Right kidney (tissue), 1 donor: Measurements from ENCODE around the gene RCOR1.
"Not testable (repeated sequence)": the region's sequence is repeated elsewhere in the genome, so short reads cannot be mapped to it uniquely, and the experiment has no call there.

ENCODE experiments used
- DNase-seq: peaks from one replicate; pipeline ENCODE4 v3.0.0-alpha.2; 2016

Gene RCOR1

DNA sequence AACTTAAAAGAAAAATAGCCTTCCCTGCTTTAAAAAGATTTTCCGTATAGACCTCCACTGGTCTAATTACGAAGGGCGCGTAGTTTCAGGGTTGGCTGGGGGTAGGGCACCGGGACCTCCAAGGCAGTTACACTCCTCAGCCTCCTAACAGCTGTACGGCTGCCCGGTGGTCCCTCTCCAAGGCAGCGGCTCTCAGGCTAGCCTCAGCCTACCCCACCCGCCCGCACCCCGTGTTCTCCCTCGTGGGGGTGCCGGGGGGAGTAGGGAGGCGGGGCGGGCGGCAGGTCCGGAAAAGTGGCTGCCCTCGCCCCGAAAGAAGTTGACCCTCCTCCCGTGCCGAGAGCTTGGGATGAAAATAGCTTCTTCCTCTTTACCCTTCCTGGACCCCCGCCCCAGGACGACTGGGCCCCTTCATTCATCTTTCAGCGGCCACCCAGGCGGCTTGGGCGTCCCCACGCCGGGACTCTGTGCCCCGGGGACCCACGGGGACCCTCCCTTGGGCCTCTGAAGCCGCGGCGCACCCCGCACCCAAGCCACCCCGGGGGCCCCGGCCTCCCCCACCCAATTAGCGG lies 991 bp upstream of the RCOR1 start:
- DNase-seq = peak; percentile 77

DNA sequence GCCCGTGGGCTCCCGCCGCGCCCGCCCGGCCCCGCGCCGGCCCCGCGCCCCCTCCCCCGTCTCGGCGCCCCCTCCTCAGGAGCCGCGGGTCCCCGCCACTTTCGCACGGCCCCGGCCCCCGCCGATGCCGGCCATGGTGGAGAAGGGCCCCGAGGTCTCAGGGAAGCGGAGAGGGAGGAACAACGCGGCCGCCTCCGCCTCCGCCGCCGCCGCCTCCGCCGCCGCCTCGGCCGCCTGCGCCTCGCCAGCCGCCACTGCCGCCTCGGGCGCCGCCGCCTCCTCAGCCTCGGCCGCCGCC lies 263 bp downstream of the RCOR1 start:
- no peak for DNase-seq

DNA sequence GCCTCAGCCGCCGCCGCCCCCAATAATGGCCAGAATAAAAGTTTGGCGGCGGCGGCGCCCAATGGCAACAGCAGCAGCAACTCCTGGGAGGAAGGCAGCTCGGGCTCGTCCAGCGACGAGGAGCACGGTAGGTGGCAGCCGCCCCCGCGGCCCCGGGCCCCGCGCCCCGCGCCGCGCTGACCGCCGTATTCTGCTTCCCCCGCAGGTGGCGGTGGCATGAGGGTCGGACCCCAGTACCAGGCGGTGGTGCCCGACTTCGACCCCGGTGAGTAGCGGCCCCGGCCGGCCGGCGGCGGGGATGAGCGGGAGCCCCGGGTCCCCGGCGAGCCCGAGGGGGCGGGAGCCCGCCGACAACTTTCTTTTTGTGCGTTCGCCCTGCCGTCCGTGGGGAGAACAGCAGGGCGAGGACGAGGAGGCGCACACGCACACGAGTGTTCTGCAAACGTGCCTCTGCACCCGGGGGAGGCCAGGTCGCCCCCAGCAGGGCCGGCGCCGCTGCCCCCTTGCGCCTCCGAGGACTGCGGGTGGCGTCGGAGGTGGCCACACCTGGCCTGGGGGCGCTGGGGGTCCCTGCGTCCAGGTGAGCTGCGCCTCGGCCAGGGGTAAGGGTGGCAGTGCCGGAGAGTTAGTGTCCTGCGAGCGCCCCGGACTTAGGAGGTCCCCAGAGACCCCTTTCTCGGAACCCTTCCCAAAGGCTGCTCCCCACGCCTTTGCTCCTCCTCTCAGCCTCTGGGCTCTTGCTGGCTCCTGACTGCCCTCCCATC lies 794 bp downstream of the RCOR1 start:
- DNase-seq = peak; percentile 80

DNA sequence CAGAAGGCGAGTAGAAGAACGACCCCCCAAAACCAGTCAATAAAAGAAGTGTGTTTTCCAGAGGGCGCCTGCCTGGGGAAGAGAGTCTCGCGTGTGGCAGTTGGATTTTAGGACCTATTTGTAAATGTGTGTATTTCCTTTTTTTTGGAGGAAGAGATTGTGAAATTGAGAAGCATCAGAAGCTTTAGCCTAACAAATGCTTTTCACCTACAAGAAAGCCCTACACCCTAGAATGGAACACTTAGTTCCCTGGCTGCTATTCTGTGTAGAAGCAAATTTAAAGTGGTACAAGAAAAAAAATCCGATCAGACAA lies 1.3 kb downstream of the RCOR1 start:
- no peak for DNase-seq

DNA sequence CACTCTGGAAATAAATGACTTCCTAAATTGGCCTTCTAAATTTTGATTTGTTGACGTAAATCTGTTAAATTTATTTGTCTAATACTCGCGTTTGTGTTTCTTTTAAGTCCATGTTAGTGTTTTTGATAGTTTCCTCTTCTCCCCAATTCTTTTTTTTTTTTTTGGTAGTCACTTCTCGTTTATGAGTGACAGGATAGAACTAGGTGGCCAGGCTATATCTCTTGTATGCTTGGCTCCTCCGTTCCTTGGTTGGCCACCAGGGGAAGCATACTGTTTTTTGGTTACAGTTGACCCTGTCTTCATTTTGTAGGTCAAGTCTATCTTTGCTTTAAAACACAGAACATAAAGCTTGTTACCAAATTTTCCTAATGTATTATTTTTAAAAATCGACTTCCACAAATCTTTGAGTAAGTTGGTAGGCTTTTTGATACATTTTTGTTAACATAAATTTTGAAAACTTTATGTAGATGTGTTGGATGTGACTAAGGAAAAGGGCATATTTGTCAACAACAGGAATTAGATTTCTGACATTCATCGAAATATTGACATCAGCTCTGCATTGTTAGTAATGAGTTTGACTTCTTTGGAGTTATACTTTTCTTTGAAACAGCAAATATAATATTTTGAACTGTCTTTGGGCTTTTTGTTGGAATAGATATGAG lies 2.2 kb downstream of the RCOR1 start:
- no peak for DNase-seq

DNA sequence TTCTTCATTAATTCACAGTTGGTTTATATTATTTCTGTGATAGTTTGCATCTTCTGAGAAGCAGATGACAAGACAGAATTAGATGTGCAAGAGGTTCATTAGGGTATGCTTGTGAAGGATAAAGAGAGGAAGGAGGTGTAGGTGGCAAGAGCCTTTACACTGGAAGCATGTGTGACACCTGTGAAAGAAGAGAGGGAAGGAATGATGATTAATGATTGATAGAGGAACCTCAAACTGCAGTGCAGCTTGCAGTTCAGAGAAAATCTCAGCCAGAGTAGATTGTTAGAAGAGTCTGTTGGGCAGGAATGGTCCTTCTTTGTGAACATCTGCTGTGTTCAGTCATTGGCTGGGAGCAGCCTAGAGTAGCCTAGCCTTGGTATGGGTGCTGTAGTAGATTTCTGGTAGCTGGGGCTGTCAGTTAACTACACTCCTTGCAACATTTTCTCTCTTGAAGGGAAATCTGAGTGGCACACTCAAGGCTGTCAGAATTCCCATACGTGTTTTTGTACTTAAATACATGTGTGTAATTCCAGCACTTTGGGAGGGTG lies 9.0 kb downstream of the RCOR1 start:
- no peak for DNase-seq

DNA sequence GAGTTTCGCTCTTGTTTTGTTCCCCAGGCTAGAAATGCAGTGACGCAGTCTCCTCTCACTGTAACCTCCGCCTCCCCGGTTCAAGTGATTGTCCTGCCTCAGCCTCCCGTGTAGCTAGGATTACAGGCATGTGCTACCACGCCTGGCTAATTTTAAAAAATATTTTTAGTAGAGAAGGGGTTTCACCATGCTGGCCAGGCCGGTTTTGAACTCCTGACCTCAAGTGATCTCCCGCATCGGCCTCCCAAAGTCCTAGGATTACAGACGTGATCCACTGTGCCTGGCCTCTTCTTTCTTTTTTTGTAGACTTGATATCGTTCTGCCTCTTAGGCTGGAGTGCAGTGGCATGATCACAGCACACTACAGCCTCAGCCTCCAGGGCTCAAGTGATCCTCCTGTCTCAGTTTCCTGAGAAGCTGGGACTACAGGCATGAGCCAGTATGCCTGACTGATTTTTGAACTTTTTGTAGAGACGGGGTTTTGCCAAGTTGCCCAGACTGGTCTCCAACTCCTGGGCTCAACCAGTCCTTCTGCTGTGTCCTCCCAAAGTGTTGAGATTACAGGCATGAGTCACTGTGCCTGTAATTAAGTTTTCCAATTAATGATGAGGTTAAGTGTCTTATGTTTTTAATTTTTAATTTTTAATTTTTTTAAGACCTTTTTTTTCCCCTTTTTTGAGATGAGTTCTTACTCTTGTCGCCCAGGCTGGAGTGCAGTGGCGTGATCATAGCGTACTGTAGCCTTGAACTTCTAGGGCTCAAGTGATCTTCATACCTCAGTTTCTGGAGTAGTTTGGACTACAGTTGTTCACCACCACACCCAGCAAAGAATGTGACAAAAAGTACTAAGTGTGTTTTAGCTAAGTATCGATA lies 10.2 kb downstream of the RCOR1 start:
- DNase-seq = no peak

DNA sequence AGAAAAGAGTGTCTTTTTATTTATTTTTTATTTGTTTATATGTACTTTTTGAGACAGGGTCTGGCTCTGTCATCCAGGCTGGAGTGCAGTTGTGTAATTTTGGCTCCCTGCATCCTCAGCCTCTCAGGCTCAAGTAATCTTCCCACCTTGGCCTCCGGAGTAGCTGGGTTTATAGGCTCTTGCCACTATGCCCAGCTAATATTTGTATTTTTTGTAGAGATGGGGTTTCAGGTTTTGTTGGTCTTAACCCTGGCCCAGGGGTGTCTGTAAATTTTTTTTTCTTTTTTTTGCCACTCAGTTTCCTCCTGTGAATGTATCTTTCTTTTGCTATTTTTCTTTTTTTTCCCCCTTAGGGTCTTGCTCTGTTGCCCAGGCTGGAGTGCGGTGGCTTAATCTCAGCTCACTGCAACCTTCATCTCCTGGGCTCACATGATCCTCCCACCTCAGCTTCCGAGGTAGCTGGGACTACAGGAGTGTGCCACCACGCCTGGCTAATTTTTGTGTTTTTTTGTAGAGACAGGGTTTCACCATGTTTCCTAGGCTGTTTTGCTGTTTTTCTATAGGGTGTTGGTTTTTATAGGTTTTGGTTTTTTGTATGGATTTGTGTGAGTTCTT lies 11.0 kb downstream of the RCOR1 start:
- DNase-seq = no peak

DNA sequence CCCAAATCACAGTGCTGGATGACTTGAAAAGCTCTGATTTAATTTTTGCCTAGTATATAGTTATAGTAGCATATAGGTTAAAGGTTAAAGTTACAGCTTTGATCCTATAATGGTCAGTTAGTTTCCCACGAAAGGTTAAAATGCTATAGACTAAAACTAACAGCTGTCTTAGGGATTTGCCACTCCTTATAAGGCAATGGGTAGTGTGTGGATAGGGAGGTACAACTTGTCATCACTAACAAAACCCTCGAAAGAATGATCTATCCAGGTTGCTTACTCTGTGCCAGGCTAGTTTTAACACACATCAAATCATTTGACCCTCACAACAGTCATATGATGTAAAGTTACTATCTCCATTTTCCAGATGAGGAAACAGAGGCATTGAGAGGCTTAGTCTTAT lies 11.7 kb downstream of the RCOR1 start:
- no peak for DNase-seq

DNA sequence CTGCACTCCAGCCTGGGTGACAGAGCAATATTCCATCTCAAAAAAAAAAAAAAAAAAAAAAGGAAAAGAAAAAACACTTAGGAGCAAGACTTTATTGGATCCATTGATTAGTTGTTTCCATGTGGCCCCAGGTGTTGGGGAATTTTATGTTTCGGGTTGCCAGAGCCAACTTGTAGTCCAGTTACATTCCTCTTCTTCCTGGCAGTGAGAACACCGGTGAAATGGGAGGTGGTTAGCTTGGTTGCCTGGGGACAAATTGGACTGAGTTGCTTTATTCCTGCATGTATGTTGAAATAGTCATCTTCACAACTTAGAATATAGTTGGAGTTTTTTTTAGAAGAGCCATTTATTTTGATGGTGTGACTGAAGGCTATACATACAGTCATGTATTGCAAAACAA lies 12.6 kb downstream of the RCOR1 start:
- DNase-seq = no peak

DNA sequence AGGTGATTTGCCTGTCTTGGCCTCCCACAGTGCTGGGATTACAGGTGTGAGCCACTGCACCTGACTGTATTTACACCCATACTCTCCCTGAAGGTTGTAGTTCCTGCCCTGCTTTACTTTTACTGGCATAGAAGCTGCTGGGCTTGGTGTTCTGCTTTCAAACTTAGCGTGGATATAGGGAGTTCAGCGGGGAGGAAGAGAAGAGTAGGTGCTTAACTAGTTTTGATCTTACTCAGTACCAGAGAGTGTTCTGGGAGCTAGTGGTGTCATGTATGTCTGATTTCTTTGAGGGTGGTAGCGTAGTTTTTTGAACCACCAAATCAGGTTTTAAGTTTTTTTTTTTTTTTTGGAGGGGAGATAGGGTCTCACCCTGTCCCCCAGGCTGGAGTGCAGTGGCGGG lies 13.8 kb downstream of the RCOR1 start:
- no peak for DNase-seq

DNA sequence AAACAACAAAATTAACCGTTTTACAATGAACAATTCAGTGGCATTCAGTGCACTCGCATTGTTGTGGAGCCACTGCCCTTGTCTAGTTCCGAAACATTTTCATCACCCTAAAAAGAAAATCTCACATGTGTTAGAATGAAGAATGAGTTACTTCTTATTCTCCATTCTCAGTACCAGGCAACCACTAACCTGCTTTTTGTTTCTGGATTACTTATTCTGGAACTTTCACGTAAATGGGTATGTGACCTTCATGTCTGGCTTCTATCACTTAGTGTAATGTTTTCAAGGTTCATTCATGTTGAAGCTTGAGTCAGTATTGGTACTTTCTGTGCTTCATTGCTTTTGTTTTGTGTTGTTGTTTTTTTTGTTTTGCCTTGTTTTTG lies 15.6 kb downstream of the RCOR1 start:
- no peak for DNase-seq

DNA sequence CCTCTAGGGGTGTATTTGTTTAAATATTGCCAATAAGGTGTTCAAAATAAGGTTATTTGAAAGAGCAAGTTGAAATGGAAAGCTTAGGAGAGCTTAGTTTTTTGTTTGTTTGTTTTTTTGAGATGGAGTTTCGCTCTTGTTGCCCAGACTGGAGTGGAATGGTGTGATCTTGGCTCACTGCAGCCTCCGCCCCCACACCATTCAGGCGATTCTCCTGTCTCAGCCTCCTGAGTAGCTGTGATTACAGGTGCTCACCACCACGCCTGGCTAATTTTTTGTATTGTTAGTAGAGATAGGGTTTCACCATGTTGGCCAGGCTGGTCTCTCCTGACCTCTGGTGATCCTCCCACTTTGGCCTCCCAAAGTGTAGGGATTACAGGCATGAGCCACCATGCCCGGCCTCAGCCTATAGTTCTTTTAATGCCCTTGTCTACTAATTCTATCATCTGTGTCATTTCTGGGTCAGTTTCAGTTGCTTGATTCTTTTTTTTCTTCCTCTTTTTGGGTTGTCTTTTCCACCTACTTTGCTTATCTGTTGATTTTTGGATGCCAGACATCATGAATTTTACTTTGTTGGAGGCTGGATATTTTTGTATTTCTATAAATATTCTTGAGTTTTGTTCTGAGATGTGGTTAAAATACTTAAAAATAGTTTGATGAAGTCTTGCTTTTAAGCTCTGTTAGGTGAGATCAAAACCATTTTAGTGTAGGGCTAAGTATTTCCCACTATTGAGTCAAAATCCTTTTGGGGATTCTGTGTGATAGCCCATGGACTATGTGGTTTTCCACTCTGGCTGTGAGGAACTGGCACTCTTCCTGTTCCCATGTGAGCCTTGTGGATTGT lies 18.7 kb downstream of the RCOR1 start:
- no peak for DNase-seq

DNA sequence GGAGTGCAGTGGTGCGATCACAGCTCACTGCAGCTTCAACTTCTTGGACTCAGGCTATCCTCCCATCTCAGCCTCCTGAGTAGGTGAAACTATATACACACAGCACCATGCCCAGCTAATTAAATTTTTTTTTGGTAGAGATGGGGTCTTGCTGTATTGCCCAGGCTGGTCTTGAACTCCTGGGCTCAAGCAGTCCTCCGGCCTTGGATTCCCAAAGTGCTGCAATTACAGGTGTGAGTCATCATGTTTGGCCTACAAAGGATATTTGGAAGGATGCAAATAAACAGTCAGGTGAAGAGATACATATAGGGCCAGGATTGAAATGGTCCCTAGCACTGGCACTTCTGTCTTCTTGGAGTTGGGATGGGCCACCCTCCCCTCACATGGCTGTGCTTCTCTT lies 23.9 kb downstream of the RCOR1 start:
- no peak for DNase-seq

DNA sequence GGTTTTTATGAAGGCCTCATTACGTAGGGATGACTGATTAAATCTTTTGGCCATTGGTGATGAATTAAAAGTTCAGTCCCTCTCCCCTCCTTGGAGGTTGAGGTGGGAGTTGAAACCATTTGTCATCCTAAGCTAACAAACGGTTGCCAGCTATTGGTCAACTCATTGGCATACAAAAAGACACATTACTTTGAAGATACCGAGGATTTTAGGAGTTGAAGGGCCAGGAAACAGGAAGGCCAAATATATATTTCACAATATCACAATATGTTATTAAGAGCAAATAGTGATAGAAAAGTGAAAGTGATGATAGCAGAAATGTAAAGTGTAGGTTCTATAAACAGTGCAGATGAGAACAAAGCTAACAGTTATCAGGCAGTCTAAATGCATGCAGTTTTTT lies 24.4 kb downstream of the RCOR1 start:
- DNase-seq = no peak

DNA sequence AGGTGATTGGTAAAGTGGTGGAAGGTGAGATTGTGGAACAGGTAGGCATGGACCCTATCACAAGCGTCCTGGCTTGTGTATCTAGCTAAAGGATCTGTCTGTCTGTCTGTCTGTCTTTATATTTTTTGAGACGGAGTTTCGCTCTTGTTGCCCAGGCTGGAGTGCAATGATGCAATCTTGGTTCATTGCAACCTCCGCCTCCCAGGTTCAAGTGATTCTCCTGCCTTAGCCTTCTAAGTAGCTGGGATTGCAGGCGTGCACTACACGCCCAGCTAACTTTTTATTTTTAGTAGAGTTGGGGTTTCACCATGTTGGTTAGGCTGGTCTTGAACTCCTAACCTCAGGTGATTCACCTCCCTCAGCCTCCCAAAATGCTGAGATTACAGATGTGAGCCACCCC lies 26.6 kb downstream of the RCOR1 start:
- DNase-seq = not testable (repeated sequence)

DNA sequence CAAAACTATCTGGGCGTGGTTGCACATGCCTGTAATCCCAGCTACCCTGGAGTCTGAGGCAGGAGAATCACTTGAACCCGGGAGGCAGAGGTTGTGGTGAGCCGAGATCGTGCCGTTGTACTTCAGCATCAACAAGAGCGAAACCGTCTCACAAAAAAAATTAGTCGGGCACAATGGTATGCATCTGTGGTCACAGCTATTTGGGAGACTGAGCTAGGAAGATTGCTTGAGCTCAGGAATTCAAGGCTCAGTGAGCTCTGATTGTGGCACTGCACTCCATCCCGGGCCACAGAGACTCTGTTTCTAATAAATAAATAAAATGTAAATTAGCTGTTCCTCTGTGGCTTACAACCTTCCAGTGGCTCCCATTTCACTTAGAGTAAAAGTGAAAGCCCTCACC lies 28.0 kb downstream of the RCOR1 start:
- DNase-seq = no peak

DNA sequence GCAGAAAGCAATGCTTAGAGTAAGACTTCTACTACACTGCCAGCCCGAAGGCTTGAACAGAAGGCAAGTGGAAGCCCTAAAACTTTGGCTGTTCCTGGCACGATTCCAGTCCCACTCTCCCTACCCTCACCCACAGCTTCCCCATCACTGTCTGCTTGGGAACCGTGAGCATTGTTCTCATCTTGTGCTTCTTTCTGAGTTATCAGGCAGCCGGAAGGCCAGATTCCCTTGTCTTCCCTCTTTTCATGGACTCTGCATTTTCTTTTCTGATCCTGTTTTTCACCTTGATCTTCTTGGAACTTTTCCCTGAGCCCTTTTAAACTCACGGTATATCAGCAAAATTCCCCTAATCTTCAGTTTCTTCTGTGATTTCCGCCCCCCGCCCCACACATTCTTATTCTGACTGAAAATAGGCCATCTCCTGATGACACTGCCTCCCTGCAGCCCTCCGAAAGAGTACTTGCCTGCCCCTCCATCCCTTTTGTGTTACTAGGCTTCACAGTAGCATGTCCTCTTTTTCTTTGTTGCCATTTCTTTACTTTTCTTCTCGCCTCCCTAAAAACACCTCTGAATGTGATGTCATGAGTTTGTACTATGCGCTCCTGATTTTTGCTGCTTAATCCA lies 29.9 kb downstream of the RCOR1 start:
- DNase-seq = no peak

DNA sequence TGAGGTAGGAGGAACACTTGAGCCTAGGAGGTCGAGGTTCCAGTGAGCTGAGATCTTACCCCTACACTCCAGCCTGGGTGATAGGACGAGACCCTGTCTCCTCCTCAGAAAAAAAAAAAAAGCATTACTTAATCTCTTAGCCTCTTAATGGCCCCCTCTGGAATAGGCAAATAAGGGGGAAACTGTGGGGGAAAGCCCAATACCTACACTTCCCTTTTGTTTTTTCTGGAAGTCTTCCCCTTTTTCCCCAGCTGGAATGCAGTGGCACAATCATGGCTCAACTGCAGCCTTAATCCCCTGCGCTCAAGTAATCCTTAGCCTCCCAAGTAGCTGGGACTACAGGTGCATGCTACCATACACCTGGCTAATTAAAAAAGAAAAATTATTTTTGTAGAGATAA lies 32.2 kb downstream of the RCOR1 start:
- DNase-seq = no peak

DNA sequence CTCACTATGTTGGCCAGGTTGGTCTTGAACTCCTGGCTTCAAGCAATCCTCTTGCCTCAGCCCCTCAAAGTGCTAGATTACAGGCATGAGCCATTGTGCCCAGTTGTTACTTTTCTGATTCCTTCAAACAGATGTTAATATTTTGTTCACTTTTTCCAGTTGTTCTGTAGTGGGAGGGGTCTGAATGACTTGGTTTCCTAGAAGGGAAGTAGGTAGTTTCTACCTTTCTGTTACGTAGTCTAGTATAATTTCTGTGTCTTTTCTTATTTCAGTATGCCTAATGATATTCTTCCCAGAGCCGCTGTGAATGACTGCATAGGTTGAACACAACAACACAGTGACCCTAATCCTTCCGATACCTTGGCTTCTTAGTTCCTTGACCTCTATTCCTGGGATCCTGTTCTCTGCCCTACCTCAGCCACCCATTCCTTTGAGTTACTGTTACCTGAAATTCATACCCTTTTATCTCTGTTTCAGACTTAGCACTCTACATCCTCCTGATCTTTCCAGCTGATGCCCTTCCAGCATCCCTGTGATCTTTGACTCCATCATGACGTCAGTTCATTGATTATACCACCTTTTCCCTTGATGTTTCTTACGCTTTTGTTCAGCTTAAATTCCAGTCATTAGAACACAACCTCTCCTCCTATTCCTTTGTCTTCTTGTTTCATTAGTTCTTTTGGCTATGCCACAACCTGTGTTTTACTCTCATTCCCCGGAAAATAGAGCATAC lies 33.3 kb downstream of the RCOR1 start:
- DNase-seq = no peak

DNA sequence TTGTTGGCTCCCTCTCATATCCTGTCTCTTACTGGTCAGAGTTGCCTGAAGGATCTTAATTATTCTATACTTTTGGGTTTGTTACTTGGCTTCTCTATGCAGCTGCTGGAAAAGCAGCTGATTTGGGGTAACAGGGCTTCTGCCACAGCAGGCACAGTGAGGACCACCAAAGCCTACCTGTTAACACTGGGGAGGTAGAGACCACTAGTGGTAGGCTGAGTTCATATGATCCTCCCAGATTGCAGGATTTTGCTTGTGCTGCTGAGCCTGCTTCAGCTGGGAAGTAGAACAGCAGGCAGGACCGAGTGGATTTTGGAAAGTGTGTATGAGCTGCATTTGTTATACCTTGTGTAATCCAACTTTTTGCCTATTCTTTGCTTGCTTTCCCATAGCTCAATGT lies 34.1 kb downstream of the RCOR1 start:
- DNase-seq = no peak
